Breast epithelium (tissue), 3 donors: ENCODE measurements around the gene MBP.

Experiments
- CTCF ChIP-seq, 3 donors: fragments of 450-650 bp; IDR thresholded peaks; one replicate each; pipeline ENCODE4 v1.5.1; 2016 to 2017; ENCODE audit warnings: antibody characterized with exemption in 3 of 3, mild to moderate bottlenecking in 3 of 3, moderate library complexity in 3 of 3
- POLR2A ChIP-seq: fragments of 450-650 bp; IDR thresholded peaks from one replicate; pipeline ENCODE4 v1.6.1; 2016; ENCODE audit warnings: antibody characterized with exemption, mild to moderate bottlenecking, moderate library complexity

DNA sequence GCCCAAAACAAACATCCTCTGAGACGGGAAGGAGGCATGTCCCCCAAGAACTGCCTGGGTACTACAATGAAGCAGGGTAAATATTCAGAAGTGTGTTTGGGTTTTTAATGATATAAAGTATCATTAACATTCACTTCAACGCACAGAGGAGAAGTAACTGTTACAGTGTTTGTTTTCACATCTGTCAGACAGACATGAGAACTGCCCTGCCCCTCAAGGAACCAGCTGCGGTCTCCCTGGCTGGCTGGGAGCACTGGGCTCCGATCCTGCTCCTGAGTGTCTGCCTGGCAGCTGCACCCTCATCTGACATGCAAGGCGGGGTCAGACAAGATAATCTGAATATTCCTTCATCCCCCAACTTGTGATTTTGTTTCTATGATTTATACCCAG is 75.6 kb downstream of the MBP start:
- TF ChIP-seq CTCF (IDR thresholded peaks at IDR 0.05): no peak
- TF ChIP-seq POLR2A: no peak
